AG09309 (cell line): ENCODE results near the gene UGDH.

Source experiments
- DNase-seq: peaks from one replicate; pipeline ENCODE4 v3.0.0-alpha.2; 2010; ENCODE audit warnings: low read depth
- H3K4me3 ChIP-seq: 2 replicates; pipeline ENCODE4 v1.5.1; 2011; ENCODE audit warnings: mild to moderate bottlenecking, low read depth, low read length, moderate library complexity; ENCODE audit not compliant: control insufficient read depth
- CTCF ChIP-seq: IDR thresholded peaks from 2 replicates; pipeline ENCODE4 v1.5.1; 2011; ENCODE audit warnings: mild to moderate bottlenecking, low read depth, low read length, inconsistent platforms; ENCODE audit not compliant: insufficient read depth, control insufficient read depth; ENCODE audit errors: missing control alignments

The UGDH gene

GRCh38 chr4:39497909-39498726 lies 29.1 kb downstream of the UGDH start:
- no peak for TF ChIP-seq CTCF
- no peak overlapping the region for H3K4me3 ChIP-seq
- no peak for DNase-seq

GRCh38 chr4:39495446-39496213 lies 31.6 kb downstream of the UGDH start:
- TF ChIP-seq CTCF, result no peak
- DNase-seq, result no peak

GRCh38 chr4:39494354-39494753 lies 32.9 kb downstream of the UGDH start:
- no peak for TF ChIP-seq CTCF
- no peak for DNase-seq
- no peak overlapping the region for H3K4me3 ChIP-seq

More at GRCh38 chr4:39495446-39496213, 31.6 kb downstream of the UGDH start:
- H3K4me3 ChIP-seq, result no peak overlapping the region

- TF ChIP-seq CTCF, result no peak
- H3K4me3 ChIP-seq, result no peak overlapping the region
- no peak for DNase-seq
These were observed 36.9 kb downstream of the UGDH start for GRCh38 chr4:39490322-39490721.

- no peak for DNase-seq
- no peak overlapping the region for H3K4me3 ChIP-seq
- TF ChIP-seq CTCF, result no peak
These were observed 40.9 kb downstream of the UGDH start for GRCh38 chr4:39486221-39486804.

- TF ChIP-seq CTCF, result no peak
- no peak for DNase-seq
These were observed 42.5 kb downstream of the UGDH start for GRCh38 chr4:39484582-39485272.

More at GRCh38 chr4:39484582-39485272, 42.5 kb downstream of the UGDH start:
- H3K4me3 ChIP-seq, result no peak overlapping the region
